HepG2 (cell line): ENCODE measurements around the gene HELZ. TPM values are rescaled to one million over a fixed set of nuclear protein-coding genes. Genes with fewer than 3 reads are reported as not detected.

Source experiments
- ATAC-seq: fragments of 200-7000 bp; cut with Tn5 transposase; 3 replicates; pipeline ENCODE4 v1.9.1; 2020; ENCODE audit warnings: mild to moderate bottlenecking, moderate library complexity
- BruUV-seq: library from RNA; stranded (reverse); fragments of 400-500 nt; replicated peaks from 2 replicates; lab custom pipeline; 2021; lab: Mats Ljungman, UMichigan
- CTCF ChIA-PET: fragments of 300-600 bp; formaldehyde crosslinking; extraction: SDS; loops from one replicate; lab custom pipeline; 2021; ENCODE audit warnings: low total read pairs, inconsistent platforms, low intra/inter-chr PET ratio; lab: Yijun Ruan, JAX
- POLR2A ChIA-PET: fragments of 350-600 bp; sonication (Branson Sonifier 250); formaldehyde crosslinking; loops from one replicate; lab custom pipeline; 2020; ENCODE audit warnings: antibody characterized with exemption, inconsistent platforms; lab: Yijun Ruan, JAX
- DNase-seq: peaks from one replicate; pipeline ENCODE4 v3.0.0-alpha.2; 2015; ENCODE audit warnings: low spot score
- FAIRE-seq: peaks from 3 replicates; lab custom pipeline; 2011; peaks lifted over from hg19 to GRCh38; lab: Jason Lieb, UNC
- H2AFZ ChIP-seq: one replicate; pipeline ENCODE4 v1.6.1; 2011; ENCODE audit warnings: low read length, inconsistent platforms
- H3K27ac ChIP-seq: fragments of 300-600 bp; 3 replicates; pipeline ENCODE4 v1.8.0; 2011; ENCODE audit warnings: mixed run types, mild to moderate bottlenecking, mixed read lengths, low read length, inconsistent platforms; ENCODE audit not compliant: insufficient read depth; ENCODE audit errors: extremely low read length
- H3K27me3 ChIP-seq, 2 experiments: fragments of 200-600 bp in 1 of 2; 2 replicates in 1 of 2; 3 replicates in 1 of 2; pipeline versions ENCODE4 v1.6.0 to v1.8.0; 2011; ENCODE audit warnings: low read length in 2 of 2, mild to moderate bottlenecking in 2 of 2, moderate library complexity in 2 of 2, inconsistent platforms in 1 of 2; ENCODE audit not compliant: insufficient read depth in 2 of 2, control insufficient read depth in 1 of 2
- H3K36me3 ChIP-seq, 2 experiments: fragments of 200-600 bp in 1 of 2; replicated peaks in 1 of 2; 2 replicates in 1 of 2; 3 replicates in 1 of 2; pipeline versions ENCODE4 v1.5.1 to v1.8.0; 2011; ENCODE audit warnings: low read length in 2 of 2, inconsistent platforms in 1 of 2; ENCODE audit not compliant: insufficient read depth in 2 of 2, control insufficient read depth in 1 of 2
- H3K4me1 ChIP-seq: 2 replicates; pipeline ENCODE4 v1.5.1; 2012; ENCODE audit warnings: low read length, inconsistent platforms; ENCODE audit not compliant: insufficient read depth
- H3K4me2 ChIP-seq: 2 replicates; pipeline ENCODE4 v1.6.0; 2011; ENCODE audit warnings: low read depth, low read length, inconsistent platforms
- H3K4me3 ChIP-seq, 3 experiments: fragments of 200-600 bp in 1 of 3; sonication (generic), shearing (Covaris generic) in 1 of 3; replicated peaks in 1 of 3; 2 replicates each; pipeline ENCODE4 v1.5.1; 2011 to 2016; ENCODE audit warnings: low read length in 3 of 3, inconsistent platforms in 2 of 3, low read depth in 2 of 3, mild to moderate bottlenecking in 2 of 3, control low read depth in 1 of 3, mixed read lengths in 1 of 3; ENCODE audit not compliant: insufficient read depth in 1 of 3
- H3K79me2 ChIP-seq: one replicate; pipeline ENCODE4 v1.6.1; 2011; ENCODE audit warnings: low read length, inconsistent platforms; ENCODE audit not compliant: insufficient read depth
- H3K9ac ChIP-seq: 2 replicates; pipeline ENCODE4 v1.6.0; 2011; ENCODE audit warnings: mild to moderate bottlenecking, low read depth, low read length, inconsistent platforms; ENCODE audit not compliant: insufficient read depth
- H3K9me3 ChIP-seq: 2 replicates; pipeline ENCODE4 v1.5.1; 2012; ENCODE audit warnings: mild to moderate bottlenecking, low read length
- H4K20me1 ChIP-seq: 2 replicates; pipeline ENCODE4 v1.6.0; 2011; ENCODE audit warnings: inconsistent platforms, mild to moderate bottlenecking, low read length, moderate library complexity; ENCODE audit not compliant: insufficient read depth
- CHD2 ChIP-seq: IDR thresholded peaks from 2 replicates; pipeline ENCODE4 v1.6.1; 2011; ENCODE audit warnings: low read depth, low read length, improper control_type of control experiment
- DNMT1 ChIP-seq: sonication (generic); formaldehyde crosslinking; IDR thresholded peaks from 2 replicates; pipeline ENCODE4 v1.5.1; 2020; ENCODE audit warnings: mild to moderate bottlenecking, missing genetic modification reagents
- HNF1A ChIP-seq, 2 experiments: sonication (generic) in 1 of 2; formaldehyde crosslinking in 1 of 2; IDR thresholded peaks; 2 replicates each; pipeline versions ENCODE4 v1.4.0 to v1.6.1; 2016 to 2020; ENCODE audit warnings: borderline replicate concordance in 1 of 2, low read depth in 1 of 2, mild to moderate bottlenecking in 1 of 2, missing genetic modification reagents in 1 of 2
- HNRNPUL1 ChIP-seq: fragments of 200-400 bp; formaldehyde crosslinking; IDR thresholded peaks from 2 replicates; pipeline ENCODE4 v1.6.1; 2017; ENCODE audit warnings: low read depth, mild to moderate bottlenecking, low read length, moderate library complexity
- MED1 ChIP-seq: sonication (generic); formaldehyde crosslinking; IDR thresholded peaks from 2 replicates; pipeline ENCODE4 v1.4.0; 2020; ENCODE audit warnings: missing genetic modification reagents
- ZNF205 ChIP-seq: IDR thresholded peaks from 2 replicates; pipeline ENCODE4 v1.6.1; 2018; ENCODE audit warnings: missing biosample characterization, missing genetic modification reagents
- ZNF292 ChIP-seq: sonication (generic); formaldehyde crosslinking; IDR thresholded peaks from 2 replicates; pipeline ENCODE4 v1.8.1; 2022; ENCODE audit warnings: mild to moderate bottlenecking, low read depth, missing genetic modification reagents, borderline replicate concordance
- ZNF318 ChIP-seq: sonication (generic); formaldehyde crosslinking; IDR thresholded peaks from 2 replicates; pipeline ENCODE4 v1.4.0; 2020; ENCODE audit warnings: mild to moderate bottlenecking, missing genetic modification reagents
- ZNF512 ChIP-seq: sonication (generic); formaldehyde crosslinking; IDR thresholded peaks from 2 replicates; pipeline ENCODE4 v1.4.0; 2020; ENCODE audit warnings: mild to moderate bottlenecking, missing genetic modification reagents
- WGBS: methylation state at CpG from one replicate; pipeline ENCODE4 v1.1.6; 2017; ENCODE audit warnings: low lambda C conversion rate; 5-methylcytosine and 5-hydroxymethylcytosine counted together
- in situ Hi-C: cut with HindIII; loops from 2 replicates; pipeline ENCODE4 v1.10.0; 2017; ENCODE audit warnings: low pct_unique_long_range_greater_than_20kb; ENCODE audit not compliant: extremely low pct_ligation_motif_present
- intact Hi-C: fragments of 100-400 bp; cut with micrococcal nuclease; formaldehyde crosslinking; loops from one replicate; pipeline ENCODE4 v1.10.0; 2022; ENCODE audit not compliant: unreplicated experiment
- polyA plus RNA-seq, 8 experiments: library from polyadenylated mRNA; depleted of rRNA in 3 of 8; stranded (reverse) in 7 of 8; unstranded in 1 of 8; fragments of >200 nt; fragmentation: Illumina TruSeq in 4 of 8; extraction: Trizol in 4 of 8; gene quantifications; 2 replicates each; pipeline versions ENCODE4 v1.2.1 to v1.2.3, GENCODE V29; 2011 to 2016; ENCODE audit warnings: low read depth in 4 of 8, missing spikeins in 1 of 8, mixed read lengths in 1 of 8; ENCODE audit not compliant: insufficient read depth in 1 of 8
- total RNA-seq, 5 experiments: library from RNA; depleted of rRNA; stranded (reverse); fragments of >200 nt; fragmentation: Illumina TruSeq; extraction: Trizol; gene quantifications; 2 replicates each; pipeline ENCODE4 v1.2.3, GENCODE V29; 2016; ENCODE audit warnings: low read depth in 1 of 5

HELZ gene
- total and polyA plus RNA-seq, 2 of the 13 experiments (the other 11 are each of a cell fraction or from before 2014, with no cell fraction given) = 35.3 to 52.4 TPM

- H3K79me2 ChIP-seq = no peaks in the 10 kb centered on the region
- in situ Hi-C loops = no loop called here
- BruUV-seq = no TSS peak
- no peaks in the 10 kb centered on the region for H4K20me1 ChIP-seq
- H3K27ac ChIP-seq = peak overlapping the region; percentile 24
- ATAC-seq = no peak
- H3K4me3 ChIP-seq = no peak overlapping the region; a peak in 1 of 6 replicates
- H3K4me1 ChIP-seq = peaks cover 36% of the 10 kb centered on the region
- ChIA-PET CTCF (no interaction called here), POLR2A (no interaction called here)
- H3K27me3 ChIP-seq = no peaks in the 10 kb centered on the region
- intact Hi-C loops = no loop called here
- H3K36me3 ChIP-seq = peaks cover 6 to 27% of the 10 kb centered on the region in 2 experiments
- H2AFZ ChIP-seq = no peak overlapping the region
- H3K9me3 ChIP-seq = no peaks in the 10 kb centered on the region
- WGBS = 49% methylated on average over 3 of the region's 3 CpGs
- no peak for DNase-seq
- no peak for FAIRE-seq
- H3K4me2 ChIP-seq = peak overlapping the region; percentile 46
- no peak overlapping the region; the same call in 1 of the 2 replicates for H3K9ac ChIP-seq
- TF ChIP-seq ZNF205 (CRISPR knock-in tag) (no peak), ZNF292 (CRISPR knock-in tag) (no peak), DNMT1 (CRISPR knock-in tag) (no peak), ZNF512 (CRISPR knock-in tag) (no peak), HNRNPUL1 (0 out of 2 replicates have a peak, but pooled peaks have one; percentile 69), HNF1A (IDR thresholded peaks at IDR 0.05; ENCODE audit: low read depth) (peak; percentile 64), HNF1A (CRISPR knock-in tag; IDR thresholded peaks at IDR 0.05; ENCODE audit: borderline replicate concordance) (no peak; the same call in 1 of the 2 replicates), ZNF318 (CRISPR knock-in tag) (no peak), MED1 (CRISPR knock-in tag) (no peak), CHD2 (no peak)
These were observed 170.2 kb downstream of the HELZ start for GRCh38 chr17:67074781-67075180.
